ENCODE results near the gene SH3GL2.

The SH3GL2 gene

DNA sequence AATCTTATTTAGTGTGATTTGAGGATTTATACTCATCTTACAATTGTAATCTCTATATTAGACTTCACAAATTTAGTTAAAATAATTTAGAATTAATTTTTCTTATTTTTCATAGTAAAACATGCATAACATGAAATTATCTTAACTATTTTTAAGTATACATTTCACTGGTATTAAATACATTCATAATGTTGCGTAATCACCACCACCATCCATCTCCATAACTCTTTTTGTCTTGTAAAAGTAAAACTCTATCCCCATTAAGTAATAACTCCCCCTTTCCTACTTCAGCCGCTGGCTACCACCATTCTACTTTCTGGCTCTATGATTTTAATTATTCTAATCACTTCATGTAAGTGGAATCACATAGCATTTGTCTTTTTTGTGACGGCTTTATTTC, 193.4 kb downstream of the SH3GL2 start:
- no peak overlapping the region for H3K4me3 ChIP-seq (ENCODE audit: low read depth, low read length)
- no peak for DNase-seq (ENCODE audit: low read depth)
- TF ChIP-seq, protein P1, sequence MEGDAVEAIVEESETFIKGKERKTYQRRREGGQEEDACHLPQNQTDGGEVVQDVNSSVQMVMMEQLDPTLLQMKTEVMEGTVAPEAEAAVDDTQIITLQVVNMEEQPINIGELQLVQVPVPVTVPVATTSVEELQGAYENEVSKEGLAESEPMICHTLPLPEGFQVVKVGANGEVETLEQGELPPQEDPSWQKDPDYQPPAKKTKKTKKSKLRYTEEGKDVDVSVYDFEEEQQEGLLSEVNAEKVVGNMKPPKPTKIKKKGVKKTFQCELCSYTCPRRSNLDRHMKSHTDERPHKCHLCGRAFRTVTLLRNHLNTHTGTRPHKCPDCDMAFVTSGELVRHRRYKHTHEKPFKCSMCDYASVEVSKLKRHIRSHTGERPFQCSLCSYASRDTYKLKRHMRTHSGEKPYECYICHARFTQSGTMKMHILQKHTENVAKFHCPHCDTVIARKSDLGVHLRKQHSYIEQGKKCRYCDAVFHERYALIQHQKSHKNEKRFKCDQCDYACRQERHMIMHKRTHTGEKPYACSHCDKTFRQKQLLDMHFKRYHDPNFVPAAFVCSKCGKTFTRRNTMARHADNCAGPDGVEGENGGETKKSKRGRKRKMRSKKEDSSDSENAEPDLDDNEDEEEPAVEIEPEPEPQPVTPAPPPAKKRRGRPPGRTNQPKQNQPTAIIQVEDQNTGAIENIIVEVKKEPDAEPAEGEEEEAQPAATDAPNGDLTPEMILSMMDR (IDR thresholded peaks at IDR 0.05; ENCODE audit: low read depth, low read length, missing control alignments) = no peak

DNA sequence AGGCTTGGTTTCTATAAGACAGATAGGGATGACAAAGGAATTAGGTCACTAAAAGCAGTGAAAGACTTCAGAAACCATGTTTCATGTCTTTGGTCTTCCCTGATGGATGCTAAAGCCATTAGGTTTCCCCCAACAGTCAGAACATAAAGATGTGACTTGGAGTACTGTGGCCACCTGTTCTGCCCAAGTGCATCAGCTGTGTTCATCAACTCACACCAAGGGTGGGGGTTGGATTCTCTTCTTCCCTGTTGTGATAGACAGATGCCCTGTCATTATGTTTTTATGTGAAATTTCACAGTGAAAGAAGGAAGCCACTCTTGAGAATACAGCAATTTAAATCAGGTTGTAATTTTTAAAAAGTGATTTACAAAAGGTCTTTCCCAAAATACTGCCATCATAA, 196.8 kb downstream of the SH3GL2 start:
- no peak overlapping the region for H3K4me3 ChIP-seq (ENCODE audit: low read depth, low read length)
- DNase-seq (ENCODE audit: low read depth) = no peak
- TF ChIP-seq, protein P1 (IDR thresholded peaks at IDR 0.05; ENCODE audit: low read depth, low read length, missing control alignments) = no peak

DNA sequence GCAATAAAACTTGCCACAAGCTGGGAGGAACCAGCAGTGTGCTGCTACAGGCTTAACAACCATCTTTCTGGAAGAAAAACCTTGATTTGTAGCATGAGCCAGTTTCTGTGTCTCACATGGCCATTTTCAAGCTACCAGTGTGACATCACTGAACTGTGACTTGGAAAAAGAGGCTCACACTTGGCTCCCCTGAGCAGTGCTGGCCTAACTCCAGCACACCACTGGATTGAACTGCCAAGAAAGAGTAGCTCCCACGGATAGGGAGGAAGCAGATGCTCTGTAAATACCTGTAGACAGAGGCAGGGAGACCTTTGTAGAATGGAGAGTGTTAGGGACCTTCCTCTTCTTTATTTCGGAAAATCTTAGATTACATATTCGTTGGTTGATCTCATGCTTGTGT, 197.9 kb downstream of the SH3GL2 start:
- no peak overlapping the region for H3K4me3 ChIP-seq (ENCODE audit: low read depth, low read length)
- TF ChIP-seq, protein P1 (IDR thresholded peaks at IDR 0.05; ENCODE audit: low read depth, low read length, missing control alignments) = no peak
- DNase-seq (ENCODE audit: low read depth) = no peak

DNA sequence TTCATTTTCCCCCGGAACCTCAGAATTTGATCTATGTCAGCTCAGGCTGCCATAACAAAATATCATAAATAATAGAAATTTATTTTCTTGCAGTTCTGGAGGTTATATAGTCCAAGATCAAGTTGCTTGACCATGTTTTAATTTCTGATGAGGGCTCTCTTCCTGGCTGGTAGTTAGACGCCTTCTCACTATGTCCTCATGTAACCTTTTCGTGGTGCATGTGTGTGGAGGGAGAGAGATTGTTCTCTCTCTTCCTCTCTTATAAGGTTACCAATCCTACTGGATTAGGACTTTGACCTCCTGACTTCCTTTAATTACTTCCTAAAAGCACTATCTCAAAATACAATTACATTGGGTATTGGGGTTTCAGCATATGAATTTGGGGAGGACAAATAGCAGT, 198.6 kb downstream of the SH3GL2 start:
- DNase-seq (ENCODE audit: low read depth) = no peak
- TF ChIP-seq, protein P1 (IDR thresholded peaks at IDR 0.05; ENCODE audit: low read depth, low read length, missing control alignments) = no peak
- no peak overlapping the region for H3K4me3 ChIP-seq (ENCODE audit: low read depth, low read length)

DNA sequence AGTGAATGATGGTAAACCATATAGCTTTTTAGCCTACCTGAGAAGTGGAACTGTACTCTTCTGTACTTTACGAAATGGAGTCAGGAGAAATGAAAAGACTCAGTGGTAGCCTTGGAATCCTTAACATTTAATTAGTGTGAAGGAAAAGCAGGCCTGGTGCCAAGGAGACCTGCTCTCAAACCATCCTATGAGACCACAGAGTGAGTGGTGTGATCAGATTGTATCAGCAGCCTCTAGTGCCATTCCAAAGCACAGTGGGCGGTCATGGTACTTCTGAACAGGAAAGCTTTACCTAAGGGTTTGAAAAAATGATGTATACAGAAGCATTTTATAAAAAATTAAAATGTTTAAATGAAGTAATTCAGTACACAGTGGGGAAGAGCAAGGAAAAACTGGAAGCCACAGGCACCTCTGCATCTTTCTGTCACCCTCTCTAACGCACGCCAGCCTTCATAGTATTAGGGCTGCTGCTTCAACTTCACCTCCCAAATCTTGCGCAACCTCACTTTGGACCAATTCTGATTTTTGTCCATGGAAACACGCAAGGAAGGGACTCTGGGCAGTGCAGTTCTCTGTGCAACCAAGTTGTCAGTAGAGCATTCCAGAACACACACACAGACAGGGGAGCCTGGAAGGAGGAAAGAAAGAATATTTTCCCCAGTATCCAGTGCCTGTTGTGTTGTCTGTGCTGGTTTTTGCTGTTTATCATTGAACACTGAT, 203.7 kb downstream of the SH3GL2 start:
- no peak for DNase-seq (ENCODE audit: low read depth)
- H3K4me3 ChIP-seq (ENCODE audit: low read depth, low read length) = no peak overlapping the region
- TF ChIP-seq, protein P1 (IDR thresholded peaks at IDR 0.05; ENCODE audit: low read depth, low read length, missing control alignments) = no peak

DNA sequence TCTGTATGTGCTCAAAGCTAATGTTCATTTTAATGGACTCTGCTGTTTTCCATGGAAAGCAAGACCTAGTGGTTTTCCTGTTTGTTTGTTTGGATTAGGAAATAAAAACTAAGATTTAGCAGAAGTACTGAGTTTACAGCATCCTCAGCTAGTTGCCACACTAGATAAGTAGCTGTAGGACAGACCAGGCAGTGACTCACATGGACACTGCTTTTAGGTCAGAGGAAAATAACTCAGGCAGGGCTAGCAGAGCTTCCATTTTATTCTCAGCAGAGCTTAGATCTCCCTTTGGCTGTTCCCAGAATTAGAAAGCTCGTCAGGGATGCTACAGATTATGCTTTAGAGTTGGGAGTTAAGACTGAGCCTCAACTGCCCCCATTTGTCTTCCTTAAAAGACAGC, 204.4 kb downstream of the SH3GL2 start:
- no peak overlapping the region for H3K4me3 ChIP-seq (ENCODE audit: low read depth, low read length)
- TF ChIP-seq, protein P1 (IDR thresholded peaks at IDR 0.05; ENCODE audit: low read depth, low read length, missing control alignments) = no peak
- DNase-seq (ENCODE audit: low read depth) = no peak

DNA sequence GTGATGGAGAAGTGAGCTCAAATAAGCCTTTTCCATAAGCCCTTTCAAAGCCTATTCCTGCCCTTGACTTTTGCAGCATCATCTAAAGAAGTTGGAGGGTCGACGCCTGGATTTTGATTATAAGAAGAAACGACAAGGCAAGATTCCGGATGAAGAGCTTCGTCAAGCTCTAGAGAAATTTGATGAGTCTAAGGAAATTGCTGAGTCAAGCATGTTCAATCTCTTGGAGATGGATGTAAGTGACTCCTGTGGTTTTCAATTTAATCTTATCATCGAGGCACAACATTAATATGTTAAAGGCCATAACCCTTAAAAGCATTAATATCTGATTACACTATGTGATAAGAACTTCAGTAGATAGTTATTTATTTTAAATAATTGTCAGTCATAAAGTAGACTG, 210.4 kb downstream of the SH3GL2 start:
- TF ChIP-seq, protein P1 (IDR thresholded peaks at IDR 0.05; ENCODE audit: low read depth, low read length, missing control alignments) = no peak
- H3K4me3 ChIP-seq (ENCODE audit: low read depth, low read length) = no peak overlapping the region
- no peak for DNase-seq (ENCODE audit: low read depth)
